DMS79 treated with DMSO at 0.1 percent for 48 hours (cell line): ENCODE results near the gene PNKP.

ENCODE experiments used
- DNase-seq: peaks from one replicate; lab custom pipeline; 2025; lab: John Stamatoyannopoulos, UW

Gene PNKP

GRCh38 chr19:49823472-49823871 lies 43.9 kb downstream of the PNKP start:
- DNase-seq = peak; percentile 89

DNA sequence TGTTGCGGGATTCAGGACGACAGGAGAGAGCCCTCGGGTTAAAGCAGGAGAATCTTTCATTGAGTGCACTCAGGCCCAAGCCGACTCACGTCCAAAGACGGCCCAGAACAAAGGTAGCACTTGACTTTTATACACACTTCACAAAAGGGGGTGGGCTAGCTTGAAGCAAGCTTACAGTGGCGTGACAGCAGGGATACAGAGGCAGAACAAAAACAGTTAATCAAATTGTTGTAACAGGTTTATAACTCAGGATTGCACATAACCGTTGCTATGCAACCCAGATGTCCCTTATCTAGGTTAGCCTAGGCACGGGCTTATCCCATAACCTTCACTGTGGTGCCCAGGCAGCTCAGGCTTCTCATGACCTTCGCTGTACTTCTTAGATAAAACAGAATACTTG lies 47.3 kb downstream of the PNKP start:
- DNase-seq = peak; percentile 84

GRCh38 chr19:49819452-49820115 lies 47.8 kb downstream of the PNKP start:
- DNase-seq = peak; percentile 13

DNA sequence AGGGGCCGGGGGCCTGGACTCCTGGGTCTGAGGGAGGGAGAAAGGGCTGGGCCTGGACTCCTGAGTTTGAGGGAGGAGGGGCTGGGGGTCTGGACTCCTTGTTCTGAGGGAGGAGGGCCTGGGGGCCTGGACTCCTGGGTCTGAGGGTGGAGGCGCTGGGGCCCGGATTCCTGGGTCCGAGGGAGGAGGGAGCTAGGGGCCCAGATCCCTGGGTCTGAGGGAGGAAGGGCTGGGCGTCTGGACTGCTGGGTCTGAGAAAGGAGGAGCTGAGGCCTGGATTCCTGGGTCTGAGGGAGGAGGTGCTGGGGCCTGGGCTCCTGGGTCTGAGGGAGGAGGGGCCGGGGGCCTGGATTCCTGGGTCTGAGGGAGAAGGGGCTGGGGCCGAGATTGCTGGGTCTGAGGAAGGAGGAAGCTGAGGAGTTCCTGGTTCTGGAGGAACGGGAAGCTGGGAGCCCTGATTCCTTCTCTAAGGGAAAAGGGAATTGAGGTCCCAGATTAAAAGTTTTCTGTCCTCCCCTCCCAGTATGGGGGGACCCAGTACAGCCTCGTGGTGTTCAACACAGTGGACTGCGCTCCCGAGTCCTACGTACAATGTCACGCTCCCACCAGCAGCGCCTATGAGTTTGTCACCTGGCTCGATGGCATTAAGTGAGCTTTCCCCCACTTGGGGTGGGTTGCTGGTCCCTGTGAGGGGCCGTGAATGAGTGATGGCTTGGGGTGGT lies 48.6 kb downstream of the PNKP start:
- DNase-seq = no peak

DNA sequence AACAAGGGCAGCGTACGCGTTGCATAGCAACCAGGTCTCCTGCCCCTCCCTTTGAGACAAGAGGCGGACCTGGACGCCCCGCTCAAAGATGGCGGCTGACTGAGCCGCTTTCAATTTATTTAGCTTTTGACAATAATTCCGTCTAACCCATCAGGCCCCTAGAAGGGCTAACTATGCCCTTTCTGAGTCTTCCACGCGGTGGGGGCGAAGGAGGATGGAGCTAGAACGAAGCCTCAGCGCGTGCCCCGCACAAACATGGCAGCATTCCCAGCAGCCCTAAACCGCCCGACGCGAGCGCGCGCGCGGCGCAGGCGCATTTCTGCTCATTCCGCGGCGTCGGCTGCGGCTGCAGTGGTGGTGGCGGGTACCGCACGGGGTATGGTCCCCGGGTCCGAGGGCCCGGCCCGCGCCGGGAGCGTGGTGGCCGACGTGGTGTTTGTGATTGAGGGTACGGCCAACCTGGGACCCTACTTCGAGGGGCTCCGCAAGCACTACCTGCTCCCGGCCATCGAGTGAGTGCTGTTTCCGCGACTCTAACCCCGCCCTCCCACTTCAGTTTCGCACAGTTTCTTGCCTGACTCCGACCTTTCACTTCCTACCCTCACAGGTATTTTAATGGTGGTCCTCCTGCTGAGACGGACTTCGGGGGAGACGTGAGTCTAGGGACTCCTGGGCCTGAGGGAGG lies 49.3 kb downstream of the PNKP start, which contains the start of gene MED25:
Gene MED25, plus strand, starts transcription at position 326 of the 685 bp plus-strand sequence. Its CDS starts 53 bp downstream, at position 379.
- peak; percentile 93 for DNase-seq

GRCh38 chr19:49816590-49816989 lies 50.8 kb downstream of the PNKP start:
- no peak for DNase-seq

GRCh38 chr19:49814010-49814409 lies 53.4 kb downstream of the PNKP start:
- no peak for DNase-seq

DNA sequence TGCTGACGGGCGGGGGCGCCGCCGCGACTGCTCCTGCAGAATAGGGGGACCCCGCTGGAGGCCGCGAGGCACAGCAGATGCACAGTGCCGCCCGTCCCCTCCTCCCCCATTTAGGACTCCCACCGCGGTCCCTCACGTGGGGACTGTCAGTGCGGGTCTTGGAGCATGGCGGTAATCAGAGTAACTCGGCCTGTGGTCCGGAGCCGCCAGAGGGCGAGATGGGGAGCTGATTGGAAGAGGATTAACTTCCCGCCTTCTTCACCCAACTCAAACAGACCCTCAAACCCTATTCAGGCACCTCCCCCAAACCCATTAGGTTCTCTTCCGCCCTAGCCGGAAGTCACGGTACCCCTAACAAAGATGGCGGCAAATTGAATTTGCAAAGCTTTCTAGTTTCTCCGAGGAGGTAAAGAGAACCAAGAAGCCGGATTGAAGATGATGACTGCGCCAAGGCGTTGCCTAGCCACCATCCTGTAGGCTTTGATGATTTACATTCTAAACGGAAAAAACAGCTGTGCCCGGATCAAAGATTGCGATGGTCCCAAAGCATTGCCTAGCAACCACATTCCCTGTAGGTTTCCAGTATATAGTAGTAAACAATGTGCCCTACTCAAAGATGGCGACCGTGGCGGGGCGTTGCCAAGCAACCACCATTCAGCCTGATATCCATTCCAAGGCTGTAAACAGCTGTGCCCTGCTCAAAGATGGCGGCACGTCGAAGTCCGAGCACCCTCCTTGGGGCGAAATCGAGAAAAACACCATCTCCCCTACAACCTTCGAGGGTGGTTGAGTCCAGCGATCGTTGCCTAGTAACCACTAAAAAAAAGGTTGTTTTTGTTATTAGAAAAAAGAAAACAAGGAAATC lies 54.1 kb downstream of the PNKP start, which contains the start of gene FUZ:
Gene FUZ, minus strand, starts transcription at position 296 of the 865 bp plus-strand sequence. Its CDS starts 186 bp downstream, at position 110.
- DNase-seq = peak; percentile 98

DNA sequence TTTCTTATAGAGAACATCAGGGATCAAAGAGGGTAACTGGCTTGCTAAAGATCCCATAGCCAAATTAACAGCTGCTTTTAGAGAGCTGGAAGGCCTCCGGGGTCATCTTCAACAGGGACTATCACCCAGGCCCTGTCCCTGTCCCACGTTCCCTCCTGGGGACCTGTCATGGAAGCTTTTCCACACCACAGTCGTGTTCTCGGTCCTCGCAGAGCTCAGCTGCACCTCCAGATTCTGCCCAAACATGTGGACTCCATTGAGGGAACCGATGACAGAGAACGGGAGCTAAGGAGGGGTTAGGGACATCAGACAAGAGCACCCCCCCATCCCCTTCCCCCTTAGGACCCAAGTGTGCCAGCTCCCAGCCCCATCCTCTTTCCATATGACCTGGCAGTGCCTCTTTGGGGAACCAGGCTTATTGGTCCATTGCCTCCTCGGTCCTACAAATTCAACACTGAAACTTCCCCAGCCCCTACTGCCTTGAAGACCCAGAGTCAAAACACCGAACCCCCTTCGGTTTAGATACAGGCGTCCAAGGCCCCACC lies 54.9 kb downstream of the PNKP start:
- no peak for DNase-seq

- no peak for DNase-seq
Measured at GRCh38 chr19:49811328-49811727, 56.0 kb downstream of the PNKP start.
